HFF-Myc (cell line): ENCODE results near the gene FNDC3A.

ENCODE experiments used
- DNase-seq: peaks from one replicate; pipeline ENCODE4 v3.0.0-alpha.2; 2011; ENCODE audit warnings: low read depth; ENCODE audit errors: extremely low read depth
- H3K4me3 ChIP-seq: replicated peaks from 2 replicates; pipeline ENCODE4 v1.5.1; 2011; ENCODE audit warnings: low read depth, mild to moderate bottlenecking, control low read depth, low read length
- CTCF ChIP-seq: IDR thresholded peaks from 2 replicates; pipeline ENCODE4 v1.5.1; 2012; ENCODE audit warnings: mild to moderate bottlenecking, low read depth, low read length, control low read depth; ENCODE audit errors: missing control alignments

FNDC3A gene

GRCh38 chr13:49046519-49046918 lies 70.8 kb downstream of the FNDC3A start:
- TF ChIP-seq CTCF, result no peak
- DNase-seq, result no peak
- H3K4me3 ChIP-seq, result no peak overlapping the region

- H3K4me3 ChIP-seq, result no peak overlapping the region
- no peak for DNase-seq
- TF ChIP-seq CTCF, result no peak
Observed at GRCh38 chr13:49052813-49053212, 77.1 kb downstream of the FNDC3A start.

- DNase-seq, result no peak
- no peak overlapping the region for H3K4me3 ChIP-seq
- TF ChIP-seq CTCF, result no peak
Observed at GRCh38 chr13:49053215-49053614, 77.5 kb downstream of the FNDC3A start.

DNA sequence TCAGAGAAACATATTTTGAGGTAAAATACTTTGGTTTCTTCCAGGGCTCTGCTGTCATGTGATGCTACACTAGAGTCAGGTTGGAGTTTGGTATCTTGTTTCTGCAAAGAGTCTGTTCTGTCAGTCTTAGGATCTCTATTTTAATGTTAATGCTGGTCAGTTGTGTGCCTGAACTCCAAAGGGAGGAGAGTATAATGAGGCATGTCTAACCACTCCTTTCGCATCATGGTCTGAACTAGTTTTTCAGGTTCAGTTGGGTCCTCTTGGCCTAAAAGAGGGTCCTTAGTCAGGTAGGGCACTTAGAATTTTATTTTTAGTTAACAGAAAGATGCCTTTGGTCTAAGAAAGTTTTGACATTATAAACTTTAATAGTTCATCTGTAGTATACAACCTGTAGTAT lies 78.2 kb downstream of the FNDC3A start:
- H3K4me3 ChIP-seq, result no peak overlapping the region
- TF ChIP-seq CTCF, result no peak
- no peak for DNase-seq

- H3K4me3 ChIP-seq, result no peak overlapping the region
- no peak for TF ChIP-seq CTCF
- DNase-seq, result no peak
Observed at GRCh38 chr13:49055021-49055420, 79.3 kb downstream of the FNDC3A start.

- no peak for TF ChIP-seq CTCF
- no peak for DNase-seq
- no peak overlapping the region for H3K4me3 ChIP-seq
Observed at GRCh38 chr13:49057176-49057575, 81.5 kb downstream of the FNDC3A start.

GRCh38 chr13:49058761-49059160 lies 83.0 kb downstream of the FNDC3A start:
- H3K4me3 ChIP-seq, result no peak overlapping the region
- TF ChIP-seq CTCF, result no peak
- no peak for DNase-seq
